ENCODE data around the gene DISP3. TPM values are rescaled to one million over a fixed set of nuclear protein-coding genes. Genes with fewer than 3 reads are reported as not detected.

DISP3 gene
- total and polyA plus RNA-seq, 2 experiments from 2014 or later = 0.10 TPM; not detected in 1

DNA sequence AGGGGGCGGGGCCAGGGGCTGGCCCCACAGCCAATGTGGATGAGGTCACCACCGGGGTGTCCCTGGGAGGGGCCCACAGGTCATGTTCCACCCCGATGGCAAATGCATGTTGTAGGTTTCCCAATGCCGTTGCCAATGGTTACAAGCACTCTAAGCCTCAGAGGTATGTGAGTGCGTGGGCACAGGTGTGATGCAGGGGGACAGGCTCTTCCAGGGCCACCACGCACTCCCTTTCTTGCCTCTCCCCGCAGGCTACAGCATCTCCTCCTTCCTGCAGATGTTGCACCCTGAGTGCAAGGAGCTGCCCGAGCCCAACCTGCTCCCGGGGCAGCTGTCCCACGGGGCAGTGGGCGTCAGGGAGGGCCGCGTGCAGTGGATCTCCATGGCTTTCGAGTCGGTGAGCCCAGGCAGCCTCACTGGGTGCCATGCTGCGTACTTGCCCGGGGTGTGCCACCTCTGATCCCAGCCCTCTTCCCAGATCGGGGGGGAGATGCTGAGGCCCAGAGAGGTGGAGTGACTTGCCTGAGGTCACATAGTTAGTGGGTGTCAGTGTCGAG is 52.4 kb downstream of the DISP3 start:
- no peak overlapping the region for H2AFZ ChIP-seq
- no peak overlapping the region for H3K27ac ChIP-seq
- TF ChIP-seq, protein P1, sequence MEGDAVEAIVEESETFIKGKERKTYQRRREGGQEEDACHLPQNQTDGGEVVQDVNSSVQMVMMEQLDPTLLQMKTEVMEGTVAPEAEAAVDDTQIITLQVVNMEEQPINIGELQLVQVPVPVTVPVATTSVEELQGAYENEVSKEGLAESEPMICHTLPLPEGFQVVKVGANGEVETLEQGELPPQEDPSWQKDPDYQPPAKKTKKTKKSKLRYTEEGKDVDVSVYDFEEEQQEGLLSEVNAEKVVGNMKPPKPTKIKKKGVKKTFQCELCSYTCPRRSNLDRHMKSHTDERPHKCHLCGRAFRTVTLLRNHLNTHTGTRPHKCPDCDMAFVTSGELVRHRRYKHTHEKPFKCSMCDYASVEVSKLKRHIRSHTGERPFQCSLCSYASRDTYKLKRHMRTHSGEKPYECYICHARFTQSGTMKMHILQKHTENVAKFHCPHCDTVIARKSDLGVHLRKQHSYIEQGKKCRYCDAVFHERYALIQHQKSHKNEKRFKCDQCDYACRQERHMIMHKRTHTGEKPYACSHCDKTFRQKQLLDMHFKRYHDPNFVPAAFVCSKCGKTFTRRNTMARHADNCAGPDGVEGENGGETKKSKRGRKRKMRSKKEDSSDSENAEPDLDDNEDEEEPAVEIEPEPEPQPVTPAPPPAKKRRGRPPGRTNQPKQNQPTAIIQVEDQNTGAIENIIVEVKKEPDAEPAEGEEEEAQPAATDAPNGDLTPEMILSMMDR (IDR thresholded peaks at IDR 0.05; ENCODE audit: poor library complexity) = no peak
- no peak for TF ChIP-seq EZH2 (IDR thresholded peaks at IDR 0.05; ENCODE audit: borderline replicate concordance)
- no peaks in the 10 kb centered on the region for H3K27me3 ChIP-seq
- H3K9me3 ChIP-seq (ENCODE audit: low read depth) = no peaks in the 10 kb centered on the region
- H3K4me3 ChIP-seq = no peak overlapping the region
- no peaks in the 10 kb centered on the region for H3K9me2 ChIP-seq (replicated peaks; ENCODE audit: insufficient read depth)
- 83% methylated on average over 19 of the region's 19 CpGs for WGBS (ENCODE audit: low lambda C conversion rate, missing lambda C conversion rate)
- no peaks in the 10 kb centered on the region for H3K79me2 ChIP-seq
- no peaks in the 10 kb centered on the region for H3K4me1 ChIP-seq (ENCODE audit: insufficient read depth)
- no peaks in the 10 kb centered on the region for H3K36me3 ChIP-seq (replicated peaks; ENCODE audit: insufficient read depth, low read depth)
- no peaks in the 10 kb centered on the region for H4K20me1 ChIP-seq (ENCODE audit: insufficient read depth, poor library complexity, severe bottlenecking)
- no peak overlapping the region for H3K4me2 ChIP-seq
- no peak for DNase-seq (ENCODE audit: low spot score)

DNA sequence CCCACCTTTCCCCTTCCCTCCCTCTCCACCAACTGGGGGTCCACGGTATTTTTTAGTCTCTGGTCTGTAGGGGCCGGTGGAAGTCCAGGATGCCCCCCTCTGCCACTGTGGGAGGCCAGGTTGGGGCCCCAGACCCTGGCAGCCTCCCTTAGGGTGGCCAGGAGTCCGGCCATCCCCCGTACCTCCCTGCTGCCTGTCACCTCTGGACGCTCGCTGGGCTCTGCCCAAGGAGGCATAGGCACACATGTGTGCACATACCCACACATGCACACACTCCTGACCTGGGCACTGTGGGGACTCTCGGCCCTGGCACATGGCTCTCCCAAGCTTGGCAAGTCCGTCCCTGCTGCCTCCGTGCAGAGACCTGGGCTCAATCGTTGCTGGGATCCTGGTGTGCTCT is 53.0 kb downstream of the DISP3 start:
- Histone ChIP-seq H3K27ac (no peak overlapping the region), H3K4me1 (ENCODE audit: insufficient read depth) (no peaks in the 10 kb centered on the region), H3K9me3 (ENCODE audit: low read depth) (no peaks in the 10 kb centered on the region), H2AFZ (no peak overlapping the region), H3K9me2 (replicated peaks; ENCODE audit: insufficient read depth) (no peaks in the 10 kb centered on the region), H3K27me3 (no peaks in the 10 kb centered on the region), H3K79me2 (no peaks in the 10 kb centered on the region), H3K4me2 (no peak overlapping the region), H3K36me3 (replicated peaks; ENCODE audit: insufficient read depth, low read depth) (no peaks in the 10 kb centered on the region), H4K20me1 (ENCODE audit: insufficient read depth, poor library complexity, severe bottlenecking) (no peaks in the 10 kb centered on the region), H3K4me3 (no peak overlapping the region)
- TF ChIP-seq EZH2phosphoT487 (IDR thresholded peaks at IDR 0.05; ENCODE audit: low read depth, severe bottlenecking, unreplicated experiment) (no peak), EZH2 (IDR thresholded peaks at IDR 0.05; ENCODE audit: borderline replicate concordance) (no peak)
- TF ChIP-seq, protein P1 (IDR thresholded peaks at IDR 0.05; ENCODE audit: poor library complexity) = no peak
- WGBS (ENCODE audit: low lambda C conversion rate, missing lambda C conversion rate) = 93% methylated on average over 8 of the region's 10 CpGs
- DNase-seq (ENCODE audit: low spot score) = no peak

DNA sequence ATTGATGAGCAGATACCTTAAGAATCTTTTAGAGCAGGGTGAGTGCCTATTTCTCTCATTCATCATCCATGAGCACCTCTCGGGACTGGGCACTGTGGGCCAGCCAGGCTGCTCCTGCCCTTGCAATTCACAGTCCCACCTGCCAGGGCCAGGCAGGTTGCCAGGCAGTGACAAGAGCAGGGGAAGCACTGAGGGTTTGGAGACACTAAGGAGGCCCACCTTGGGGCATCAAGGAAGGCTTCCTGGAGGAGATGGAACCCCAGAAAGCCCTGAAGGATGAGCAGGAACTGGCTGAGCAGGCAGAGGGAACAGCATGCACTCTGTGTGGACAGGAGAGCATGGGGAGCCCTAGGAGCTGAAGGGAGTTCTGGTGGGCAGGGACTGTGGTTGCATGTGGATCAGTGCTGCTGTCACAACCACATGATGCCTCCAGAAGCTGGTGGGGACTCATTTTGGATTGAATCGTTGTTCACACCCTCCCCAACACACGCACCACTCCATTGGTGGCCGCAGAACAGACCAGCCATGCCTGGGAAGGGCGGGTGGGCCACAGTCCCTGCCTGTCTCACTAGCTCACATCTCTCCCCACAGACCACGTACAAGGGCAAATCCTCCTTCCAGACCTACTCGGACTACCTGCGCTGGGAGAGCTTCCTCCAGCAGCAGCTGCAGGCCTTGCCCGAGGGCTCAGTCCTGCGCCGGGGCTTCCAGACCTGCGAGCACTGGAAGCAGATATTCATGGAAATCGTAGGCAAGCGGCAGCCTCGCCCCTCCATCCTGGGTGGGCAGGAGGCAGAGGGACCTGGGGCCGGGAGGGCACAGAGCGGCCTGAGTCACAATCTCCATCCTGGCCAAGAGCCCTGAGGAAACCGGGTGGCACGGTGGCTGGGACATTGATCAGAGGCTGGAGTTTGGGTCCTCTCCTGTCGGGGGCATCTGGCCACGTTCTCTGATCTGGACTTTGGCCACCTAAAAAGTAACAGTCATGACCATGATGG is 55.1 kb downstream of the DISP3 start:
- H3K79me2 ChIP-seq = no peaks in the 10 kb centered on the region
- TF ChIP-seq, protein P1 (IDR thresholded peaks at IDR 0.05; ENCODE audit: poor library complexity) = no peak
- no peak for TF ChIP-seq EZH2phosphoT487 (IDR thresholded peaks at IDR 0.05; ENCODE audit: low read depth, severe bottlenecking, unreplicated experiment)
- H3K27ac ChIP-seq = no peak overlapping the region
- no peak overlapping the region for H3K4me2 ChIP-seq
- DNase-seq (ENCODE audit: low spot score) = no peak
- no peaks in the 10 kb centered on the region for H3K27me3 ChIP-seq
- no peaks in the 10 kb centered on the region for H3K9me3 ChIP-seq (ENCODE audit: low read depth)
- no peaks in the 10 kb centered on the region for H3K36me3 ChIP-seq (replicated peaks; ENCODE audit: insufficient read depth, low read depth)
- WGBS (ENCODE audit: low lambda C conversion rate, missing lambda C conversion rate) = 91% methylated on average over 21 of the region's 21 CpGs
- H4K20me1 ChIP-seq (ENCODE audit: insufficient read depth, poor library complexity, severe bottlenecking) = no peaks in the 10 kb centered on the region
- H2AFZ ChIP-seq = no peak overlapping the region
- no peaks in the 10 kb centered on the region for H3K9me2 ChIP-seq (replicated peaks; ENCODE audit: insufficient read depth)
- no peak overlapping the region for H3K4me3 ChIP-seq
- no peaks in the 10 kb centered on the region for H3K4me1 ChIP-seq (ENCODE audit: insufficient read depth)

All from hepatocyte (in vitro differentiated cells).